H1 (cell line): ENCODE measurements around the gene PPP4R4. TPM values are rescaled to one million over a fixed set of nuclear protein-coding genes. Genes with fewer than 3 reads are reported as not detected.
"Not testable (repeated sequence)": the region's sequence is repeated elsewhere in the genome, so short reads cannot be mapped to it uniquely, and the experiment has no call there.

ENCODE experiments used
- CTCF ChIA-PET: fragments of 300-600 bp; sonication (Branson Sonifier 250); formaldehyde crosslinking; loops from one replicate; lab custom pipeline; 2021; ENCODE audit not compliant: partially characterized antibody; lab: Charles Lee
- POLR2A ChIA-PET: fragments of 300-600 bp; sonication (Branson Sonifier 250); formaldehyde crosslinking; loops from one replicate; lab custom pipeline; 2021; ENCODE audit warnings: inconsistent platforms; ENCODE audit not compliant: partially characterized antibody; lab: Charles Lee
- DNase-seq, 2 experiments: peaks; one replicate each; pipeline versions ENCODE4 v3.0.0 to v3.0.0-alpha.2; 2010 to 2022; ENCODE audit warnings: low spot score in 2 of 2, low read depth in 1 of 2, mixed read lengths in 1 of 2
- FAIRE-seq: peaks from 2 replicates; lab custom pipeline; 2011; peaks lifted over from hg19 to GRCh38; lab: Jason Lieb, UNC
- H2AFZ ChIP-seq: 2 replicates; pipeline ENCODE4 v1.8.1; 2012; ENCODE audit warnings: low read length, inconsistent platforms
- H2AK5ac ChIP-seq: 2 replicates; pipeline ENCODE4 v1.6.1; 2013; ENCODE audit warnings: low read depth, low read length
- H2BK120ac ChIP-seq: replicated peaks from 2 replicates; pipeline ENCODE3; 2013; ENCODE audit warnings: low read depth, low read length, inconsistent platforms
- H2BK12ac ChIP-seq: 2 replicates; pipeline ENCODE4 v1.6.1; 2013; ENCODE audit warnings: low read depth, low read length
- H2BK15ac ChIP-seq: 2 replicates; pipeline ENCODE4 v1.6.1; 2013; ENCODE audit warnings: low read length
- H2BK20ac ChIP-seq: 2 replicates; pipeline ENCODE4 v1.6.1; 2013; ENCODE audit warnings: low read length
- H2BK5ac ChIP-seq: 2 replicates; pipeline ENCODE4 v1.6.1; 2013; ENCODE audit warnings: low read depth, low read length
- H3K14ac ChIP-seq: 2 replicates; pipeline ENCODE4 v1.6.1; 2013; ENCODE audit warnings: inconsistent platforms; ENCODE audit not compliant: insufficient read length
- H3K18ac ChIP-seq: 2 replicates; pipeline ENCODE4 v1.6.1; 2013; ENCODE audit warnings: low read length; ENCODE audit errors: extremely low read depth
- H3K23ac ChIP-seq: 2 replicates; pipeline ENCODE4 v1.6.1; 2013; ENCODE audit warnings: inconsistent platforms; ENCODE audit not compliant: insufficient read length
- H3K23me2 ChIP-seq: 2 replicates; pipeline ENCODE4 v1.6.1; 2013; ENCODE audit warnings: low read depth, low read length
- H3K27ac ChIP-seq: 2 replicates; pipeline ENCODE4 v1.6.1; 2011; ENCODE audit warnings: low read depth, low read length, inconsistent platforms
- H3K27me3 ChIP-seq, 4 experiments: replicated peaks in 1 of 4; 1 replicate in 1 of 4; 2 replicates in 3 of 4; pipeline versions ENCODE4 v1.6.1 to v1.8.1; 2011 to 2013; ENCODE audit warnings: low read length in 3 of 4, mild to moderate bottlenecking in 3 of 4, inconsistent platforms in 2 of 4, mixed read lengths in 2 of 4, moderate library complexity in 1 of 4; ENCODE audit not compliant: control insufficient read depth in 3 of 4, insufficient read depth in 3 of 4; ENCODE audit errors: extremely low read depth in 1 of 4
- H3K36me3 ChIP-seq, 4 experiments: 2 replicates each; pipeline versions ENCODE4 v1.6.1 to v1.8.1; 2011 to 2013; ENCODE audit warnings: mild to moderate bottlenecking in 4 of 4, low read length in 3 of 4, moderate library complexity in 2 of 4, control low read depth in 1 of 4, inconsistent platforms in 1 of 4; ENCODE audit not compliant: insufficient read depth in 4 of 4, control insufficient read depth in 2 of 4
- H3K4ac ChIP-seq: replicated peaks from 2 replicates; pipeline ENCODE3; 2013; ENCODE audit warnings: low read length, low read depth, mixed read lengths, inconsistent platforms; ENCODE audit not compliant: insufficient read length
- H3K4me1 ChIP-seq, 4 experiments: replicated peaks in 1 of 4; 1 replicate in 1 of 4; 2 replicates in 3 of 4; pipeline versions ENCODE4 v1.6.1 to v1.8.1; 2011 to 2013; ENCODE audit warnings: low read length in 3 of 4, inconsistent platforms in 2 of 4, mixed read lengths in 1 of 4; ENCODE audit not compliant: insufficient read depth in 4 of 4, control insufficient read depth in 3 of 4
- H3K4me2 ChIP-seq, 2 experiments: 2 replicates each; pipeline versions ENCODE4 v1.6.1 to v1.8.1; 2011 to 2013; ENCODE audit warnings: low read depth in 2 of 2, low read length in 2 of 2, control low read depth in 1 of 2, inconsistent platforms in 1 of 2, mild to moderate bottlenecking in 1 of 2; ENCODE audit not compliant: insufficient read depth in 1 of 2
- H3K4me3 ChIP-seq, 4 experiments: fragments of 200-600, 300-600 bp in 1 of 4; sonication (generic), shearing (Covaris generic), sonication (Bioruptor Twin) in 1 of 4; 2 replicates each; pipeline versions ENCODE4 v1.5.1 to v1.8.1; 2011 to 2016; ENCODE audit warnings: low read length in 4 of 4, low read depth in 3 of 4, control low read depth in 2 of 4, inconsistent platforms in 2 of 4, mild to moderate bottlenecking in 2 of 4, mixed read lengths in 1 of 4, moderate library complexity in 1 of 4; ENCODE audit not compliant: insufficient read depth in 2 of 4; ENCODE audit errors: extremely low read depth in 1 of 4
- H3K56ac ChIP-seq: replicated peaks from 2 replicates; pipeline ENCODE3; 2013; ENCODE audit warnings: low read depth, mild to moderate bottlenecking, mixed read lengths, low read length, inconsistent platforms; ENCODE audit not compliant: insufficient read length
- H3K79me1 ChIP-seq: 2 replicates; pipeline ENCODE4 v1.6.1; 2013; ENCODE audit warnings: low read depth, low read length, control low read depth
- H3K79me2 ChIP-seq, 2 experiments: 2 replicates each; pipeline versions ENCODE4 v1.6.1 to v1.8.1; 2012 to 2013; ENCODE audit warnings: low read length in 2 of 2, mild to moderate bottlenecking in 2 of 2, inconsistent platforms in 1 of 2; ENCODE audit not compliant: insufficient read depth in 2 of 2, control insufficient read depth in 1 of 2
- H3K9ac ChIP-seq, 4 experiments: replicated peaks in 1 of 4; 1 replicate in 1 of 4; 2 replicates in 3 of 4; pipeline versions ENCODE4 v1.6.1 to v1.8.1; 2011 to 2013; ENCODE audit warnings: low read depth in 3 of 4, low read length in 3 of 4, control low read depth in 2 of 4, mild to moderate bottlenecking in 2 of 4, moderate library complexity in 2 of 4, inconsistent platforms in 1 of 4; ENCODE audit errors: extremely low read depth in 1 of 4
- H3K9me3 ChIP-seq, 2 experiments: 2 replicates each; pipeline versions ENCODE4 v1.6.1 to v1.8.1; 2012 to 2013; ENCODE audit warnings: mild to moderate bottlenecking in 2 of 2, moderate library complexity in 2 of 2, control low read depth in 1 of 2, inconsistent platforms in 1 of 2, low read depth in 1 of 2, low read length in 1 of 2, mixed read lengths in 1 of 2; ENCODE audit not compliant: insufficient read depth in 2 of 2
- H4K20me1 ChIP-seq, 2 experiments: replicated peaks in 1 of 2; 2 replicates each; pipeline versions ENCODE3 to v1.8.1; 2011 to 2013; ENCODE audit warnings: inconsistent platforms in 2 of 2, low read length in 2 of 2, mild to moderate bottlenecking in 1 of 2; ENCODE audit not compliant: insufficient read depth in 2 of 2, control insufficient read depth in 1 of 2
- H4K5ac ChIP-seq: 2 replicates; pipeline ENCODE4 v1.6.1; 2013; ENCODE audit warnings: low read length, low read depth, mixed read lengths, inconsistent platforms; ENCODE audit not compliant: insufficient read length
- H4K8ac ChIP-seq: 2 replicates; pipeline ENCODE4 v1.8.0; 2013; ENCODE audit warnings: mild to moderate bottlenecking, moderate library complexity, low read length, inconsistent platforms; ENCODE audit not compliant: insufficient read depth; ENCODE audit errors: extremely low read depth
- H4K91ac ChIP-seq: replicated peaks from 2 replicates; pipeline ENCODE3; 2013; ENCODE audit warnings: low read length, mixed read lengths, inconsistent platforms; ENCODE audit not compliant: insufficient read length
- CHD1 ChIP-seq: IDR thresholded peaks from 2 replicates; pipeline ENCODE4 v1.6.1; 2012; ENCODE audit warnings: low read depth, low read length, improper control_type of control experiment
- NRF1 ChIP-seq: IDR thresholded peaks from 2 replicates; pipeline ENCODE4 v1.6.1; 2011; ENCODE audit warnings: mild to moderate bottlenecking, low read depth, low read length, improper control_type of control experiment
- YY1 ChIP-seq: IDR thresholded peaks from 2 replicates; pipeline ENCODE4 v1.6.1; 2011; ENCODE audit warnings: low read depth, mild to moderate bottlenecking, low read length
- WGBS, 2 experiments: shearing (Covaris generic) in 1 of 2; methylation state at CpG; one replicate each; pipeline versions ENCODE4 v1.1.6 to v1.1.7; 2013 to 2015; ENCODE audit warnings: low lambda C conversion rate in 2 of 2, mixed read lengths in 2 of 2, inconsistent platforms in 1 of 2, low coverage in 1 of 2, missing lambda C conversion rate in 1 of 2; ENCODE audit not compliant: insufficient replicate concordance in 2 of 2, insufficient coverage in 1 of 2, insufficient read length in 1 of 2; ENCODE audit errors: extremely low coverage in 1 of 2, missing lambda C conversion rate in 1 of 2; 5-methylcytosine and 5-hydroxymethylcytosine counted together
- polyA plus RNA-seq, 7 experiments: library from polyadenylated mRNA; depleted of rRNA in 3 of 7; stranded (reverse) in 5 of 7; unstranded in 2 of 7; fragments of >200 nt in 5 of 7; fragments of 200-250 nt in 2 of 7; gene quantifications; 1 replicate in 5 of 7; 2 replicates in 1 of 7; 4 replicates in 1 of 7; pipeline versions ENCODE4 v1.2.1 to v1.2.3, GENCODE V29; 2011 to 2013; ENCODE audit warnings: missing spikeins in 2 of 7, mixed read lengths in 2 of 7
- total RNA-seq: library from RNA; stranded (reverse); fragmentation: NEBNext Ultra II Directional; extraction: Animal tissue kit (Norgen Biotek cat#: 25700); gene quantifications from 2 replicates; pipeline ENCODE4 v1.2.1, GENCODE V29; 2021
- TF ChIP-seq, protein P1 (sequence below): IDR thresholded peaks from 2 replicates; pipeline ENCODE4 v1.6.1; 2011; ENCODE audit warnings: low read length, improper control_type of control experiment

Gene PPP4R4
- total and polyA plus RNA-seq, 2 of the 8 experiments (the other 6 are each of a cell fraction or from before 2014, with no cell fraction given) = 3.3 to 9.6 TPM

DNA sequence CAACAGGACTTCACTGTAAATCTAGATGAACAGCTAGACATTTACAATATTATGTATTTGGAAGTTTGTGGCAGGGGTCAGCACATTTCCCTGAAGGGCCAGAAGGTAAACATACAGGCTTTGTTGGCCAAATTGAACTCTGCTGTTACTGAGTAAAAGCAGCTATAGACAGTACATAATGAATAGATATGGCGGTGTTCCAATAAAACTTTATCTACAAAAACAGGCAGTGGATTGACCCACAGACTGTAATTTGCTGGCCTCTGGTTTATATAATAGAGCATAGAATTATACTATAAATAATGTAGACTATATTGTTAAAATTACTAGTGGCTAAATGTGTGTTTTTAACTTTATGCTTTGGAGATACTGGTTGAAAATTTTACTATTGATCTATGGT, 93.2 kb downstream of the PPP4R4 start (continued):
- no peak for TF ChIP-seq YY1
- TF ChIP-seq NRF1 = no peak
- TF ChIP-seq CHD1 = no peak
- TF ChIP-seq, protein P1, sequence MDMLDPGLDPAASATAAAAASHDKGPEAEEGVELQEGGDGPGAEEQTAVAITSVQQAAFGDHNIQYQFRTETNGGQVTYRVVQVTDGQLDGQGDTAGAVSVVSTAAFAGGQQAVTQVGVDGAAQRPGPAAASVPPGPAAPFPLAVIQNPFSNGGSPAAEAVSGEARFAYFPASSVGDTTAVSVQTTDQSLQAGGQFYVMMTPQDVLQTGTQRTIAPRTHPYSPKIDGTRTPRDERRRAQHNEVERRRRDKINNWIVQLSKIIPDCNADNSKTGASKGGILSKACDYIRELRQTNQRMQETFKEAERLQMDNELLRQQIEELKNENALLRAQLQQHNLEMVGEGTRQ = no peak
- TF ChIP-seq, all 59 proteins: peak for 0

DNA sequence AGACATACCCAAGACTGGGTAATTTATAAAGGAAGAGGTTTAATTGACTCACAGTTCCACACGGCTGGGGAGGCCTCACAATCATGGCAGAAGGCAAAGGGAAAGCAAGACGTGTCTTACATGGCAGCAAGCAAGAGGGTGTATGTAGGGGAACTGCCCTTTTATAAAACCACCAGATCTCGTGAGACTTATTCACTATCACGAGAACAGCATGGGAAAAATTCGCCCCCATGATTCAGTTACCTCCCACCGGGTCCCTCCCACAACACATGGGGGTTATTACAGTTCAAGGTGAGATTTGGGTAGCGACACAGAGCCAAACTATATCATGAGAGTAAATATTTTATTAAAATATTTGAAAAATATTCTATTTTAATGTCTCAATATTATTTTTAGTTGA, 94.5 kb downstream of the PPP4R4 start:
- CTCF ChIA-PET, FAIRE-seq: not testable (repeated sequence)

More for the DNA sequence above, 94.5 kb downstream of the PPP4R4 start:
- H3K14ac ChIP-seq, H3K4me2 ChIP-seq, H2AFZ ChIP-seq, H2BK20ac ChIP-seq, POLR2A ChIA-PET, H3K23ac ChIP-seq, H3K9ac ChIP-seq, H2BK5ac ChIP-seq, H3K27ac ChIP-seq, H4K5ac ChIP-seq, H4K91ac ChIP-seq, DNase-seq, H3K18ac ChIP-seq, H2BK15ac ChIP-seq, H3K79me2 ChIP-seq, H3K56ac ChIP-seq, H3K4me1 ChIP-seq, H3K23me2 ChIP-seq, H3K9me3 ChIP-seq, H3K79me1 ChIP-seq, H2BK120ac ChIP-seq, H3K4ac ChIP-seq, H4K8ac ChIP-seq, H3K4me3 ChIP-seq, H3K27me3 ChIP-seq, H3K36me3 ChIP-seq, H2AK5ac ChIP-seq, H2BK12ac ChIP-seq, H4K20me1 ChIP-seq: not testable (repeated sequence)
- 92% methylated on average over 7 of the region's 7 CpGs; no CpG with 5 or more reads in 1 of the 2 experiments for WGBS, 2 experiments
